PC-9 (cell line): Measurements from ENCODE around the gene OTULIN. TPM values are rescaled to one million over a fixed set of nuclear protein-coding genes. Genes with fewer than 3 reads are reported as not detected.

ENCODE experiments used
- BruUV-seq: library from RNA; stranded (reverse); fragments of 400-500 nt; replicated peaks from 2 replicates; lab custom pipeline; 2021; lab: Mats Ljungman, UMichigan
- CTCF ChIA-PET: fragments of 300-600 bp; sonication (Branson Sonifier 250); formaldehyde crosslinking; loops from one replicate; lab custom pipeline; 2022; ENCODE audit warnings: antibody characterized with exemption; lab: Charles Lee
- POLR2A ChIA-PET: fragments of 300-600 bp; sonication (Branson Sonifier 250); formaldehyde crosslinking; loops from one replicate; lab custom pipeline; 2022; ENCODE audit warnings: antibody characterized with exemption; ENCODE audit not compliant: unreplicated experiment; lab: Charles Lee
- DNase-seq, 2 experiments: peaks; one replicate each; pipeline versions ENCODE4 v3.0.0 to v3.0.0-alpha.2; 2015 to 2022; ENCODE audit warnings: mixed read lengths in 1 of 2
- H2AFZ ChIP-seq: fragments of 200-600 bp; sonication (generic); 2 replicates; pipeline ENCODE4 v1.8.1; 2017; ENCODE audit warnings: antibody characterized with exemption
- H3F3A ChIP-seq: fragments of 200-600 bp; sonication (generic); 2 replicates; pipeline ENCODE4 v1.8.1; 2017; ENCODE audit warnings: antibody characterized with exemption, mild to moderate bottlenecking, low read depth; ENCODE audit not compliant: insufficient read depth
- H3K27ac ChIP-seq: fragments of 200-600 bp; sonication (generic); 2 replicates; pipeline ENCODE4 v1.6.1; 2016; ENCODE audit warnings: mixed run types
- H3K27me3 ChIP-seq: fragments of 200-600 bp; sonication (generic); 2 replicates; pipeline ENCODE4 v1.6.1; 2016; ENCODE audit warnings: low read depth, mixed run types; ENCODE audit not compliant: insufficient read depth
- H3K36me3 ChIP-seq: fragments of 200-600 bp; sonication (generic); 2 replicates; pipeline ENCODE4 v1.6.1; 2016; ENCODE audit warnings: low read depth, mixed run types
- H3K4me1 ChIP-seq: fragments of 200-600 bp; sonication (generic); replicated peaks from 2 replicates; pipeline ENCODE4 v1.6.1; 2016; ENCODE audit warnings: mixed run types; ENCODE audit not compliant: insufficient read depth
- H3K4me2 ChIP-seq: fragments of 200-600 bp; sonication (generic); 2 replicates; pipeline ENCODE4 v1.6.1; 2017; ENCODE audit warnings: mixed run types
- H3K4me3 ChIP-seq: fragments of 200-600 bp; sonication (generic); 2 replicates; pipeline ENCODE4 v1.6.1; 2016; ENCODE audit warnings: mixed run types
- H3K79me2 ChIP-seq: fragments of 200-600 bp; sonication (generic); 2 replicates; pipeline ENCODE4 v1.6.1; 2017; ENCODE audit warnings: low read depth, mixed run types
- H3K9me2 ChIP-seq: fragments of 200-600 bp; sonication (generic); 2 replicates; pipeline ENCODE4 v1.8.1; 2017; ENCODE audit warnings: mild to moderate bottlenecking; ENCODE audit not compliant: insufficient read depth
- H3K9me3 ChIP-seq: fragments of 200-600 bp; sonication (generic); 2 replicates; pipeline ENCODE4 v1.8.1; 2016; ENCODE audit warnings: low read depth; ENCODE audit not compliant: insufficient read depth
- H4K20me1 ChIP-seq: fragments of 200-600 bp; sonication (generic); 2 replicates; pipeline ENCODE4 v1.8.1; 2017; ENCODE audit not compliant: insufficient read depth
- EZH2 ChIP-seq: fragments of 200-600 bp; sonication (generic); IDR thresholded peaks from 2 replicates; pipeline ENCODE4 v1.8.0; 2017; ENCODE audit warnings: antibody characterized with exemption, low read depth
- intact Hi-C: fragments of 100-400 bp; cut with micrococcal nuclease; formaldehyde crosslinking; loops from one replicate; pipeline ENCODE4 v1.10.0; 2022; ENCODE audit not compliant: unreplicated experiment
- total RNA-seq: library from RNA; stranded (reverse); gene quantifications from 2 replicates; pipeline ENCODE4 v1.2.3, GENCODE V29; 2021
- TF ChIP-seq, protein P1 (sequence below): fragments of 200-600 bp; sonication (generic); conservative IDR thresholded peaks from 2 replicates; pipeline ENCODE4 v1.6.1; 2017; ENCODE audit warnings: mixed run types, antibody characterized with exemption, mild to moderate bottlenecking, moderate library complexity

The OTULIN gene
- total RNA-seq, 1 experiment from 2014 or later = 77.2 TPM

DNA sequence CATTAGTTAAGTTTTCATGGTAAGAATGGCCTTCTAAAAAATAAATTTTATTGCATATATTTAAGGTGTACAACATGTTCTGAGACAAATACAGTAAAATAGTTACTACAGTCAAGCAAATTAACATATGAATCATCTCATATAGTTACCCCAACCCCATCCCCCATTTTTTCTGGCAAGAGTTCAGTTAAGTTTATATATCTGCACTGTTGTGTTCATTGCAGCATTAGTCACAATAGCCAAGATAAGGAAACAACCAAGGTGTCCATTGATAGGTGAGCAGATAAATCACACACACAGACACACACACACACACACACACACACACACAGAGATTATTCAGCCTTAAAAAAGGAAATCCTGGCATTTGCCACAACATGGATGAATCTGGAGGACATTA, 37.2 kb upstream of the OTULIN start:
- Histone ChIP-seq H4K20me1 (no peaks in the 10 kb centered on the region), H3K4me2 (no peak overlapping the region), H3K27ac (no peak overlapping the region), H3F3A (no peaks in the 10 kb centered on the region), H3K9me2 (no peaks in the 10 kb centered on the region), H3K9me3 (no peaks in the 10 kb centered on the region), H3K27me3 (no peaks in the 10 kb centered on the region), H3K36me3 (no peaks in the 10 kb centered on the region), H2AFZ (no peak overlapping the region), H3K79me2 (no peaks in the 10 kb centered on the region), H3K4me1 (no peaks in the 10 kb centered on the region), H3K4me3 (no peak overlapping the region)
- BruUV-seq = no TSS peak
- intact Hi-C loops = no loop called here
- ChIA-PET POLR2A (no interaction called here), CTCF (no interaction called here)
- no peak for DNase-seq
- TF ChIP-seq EZH2 = no peak
- TF ChIP-seq, protein P1, sequence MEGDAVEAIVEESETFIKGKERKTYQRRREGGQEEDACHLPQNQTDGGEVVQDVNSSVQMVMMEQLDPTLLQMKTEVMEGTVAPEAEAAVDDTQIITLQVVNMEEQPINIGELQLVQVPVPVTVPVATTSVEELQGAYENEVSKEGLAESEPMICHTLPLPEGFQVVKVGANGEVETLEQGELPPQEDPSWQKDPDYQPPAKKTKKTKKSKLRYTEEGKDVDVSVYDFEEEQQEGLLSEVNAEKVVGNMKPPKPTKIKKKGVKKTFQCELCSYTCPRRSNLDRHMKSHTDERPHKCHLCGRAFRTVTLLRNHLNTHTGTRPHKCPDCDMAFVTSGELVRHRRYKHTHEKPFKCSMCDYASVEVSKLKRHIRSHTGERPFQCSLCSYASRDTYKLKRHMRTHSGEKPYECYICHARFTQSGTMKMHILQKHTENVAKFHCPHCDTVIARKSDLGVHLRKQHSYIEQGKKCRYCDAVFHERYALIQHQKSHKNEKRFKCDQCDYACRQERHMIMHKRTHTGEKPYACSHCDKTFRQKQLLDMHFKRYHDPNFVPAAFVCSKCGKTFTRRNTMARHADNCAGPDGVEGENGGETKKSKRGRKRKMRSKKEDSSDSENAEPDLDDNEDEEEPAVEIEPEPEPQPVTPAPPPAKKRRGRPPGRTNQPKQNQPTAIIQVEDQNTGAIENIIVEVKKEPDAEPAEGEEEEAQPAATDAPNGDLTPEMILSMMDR = no peak

- no TSS peak for BruUV-seq
- TF ChIP-seq, protein P1 = no peak
- no peak for TF ChIP-seq EZH2
- CTCF ChIA-PET = no interaction called here
- DNase-seq = peak in 1 of 2 experiments; percentile 65
- Histone ChIP-seq H3K79me2 (no peaks in the 10 kb centered on the region), H4K20me1 (no peaks in the 10 kb centered on the region), H3K4me1 (no peaks in the 10 kb centered on the region), H3K36me3 (no peaks in the 10 kb centered on the region), H3K27ac (no peak overlapping the region), H3K9me3 (no peaks in the 10 kb centered on the region), H3K4me3 (no peak overlapping the region), H3K4me2 (no peak overlapping the region), H3K27me3 (no peaks in the 10 kb centered on the region), H3F3A (no peaks in the 10 kb centered on the region), H2AFZ (no peak overlapping the region), H3K9me2 (no peaks in the 10 kb centered on the region)
- POLR2A ChIA-PET = no interaction called here
- intact Hi-C loops = no loop called here
These were observed 36.2 kb upstream of the OTULIN start for GRCh38 chr5:14628346-14628745.

GRCh38 chr5:14630671-14631070, 33.8 kb upstream of the OTULIN start:
- Histone ChIP-seq H3K36me3 (no peaks in the 10 kb centered on the region), H2AFZ (no peak overlapping the region), H3F3A (no peaks in the 10 kb centered on the region), H3K79me2 (no peaks in the 10 kb centered on the region), H3K4me3 (no peak overlapping the region), H4K20me1 (no peaks in the 10 kb centered on the region), H3K27me3 (no peaks in the 10 kb centered on the region), H3K9me3 (no peaks in the 10 kb centered on the region), H3K9me2 (no peaks in the 10 kb centered on the region), H3K4me2 (no peak overlapping the region), H3K4me1 (no peaks in the 10 kb centered on the region), H3K27ac (no peak overlapping the region)
- no peak for DNase-seq
- intact Hi-C loops = no loop called here
- TF ChIP-seq, protein P1 = no peak
- no peak for TF ChIP-seq EZH2
- POLR2A ChIA-PET = no interaction called here
- no TSS peak for BruUV-seq
- CTCF ChIA-PET = interaction anchor here (0.8 kb wide), 1 partner anchor 18 kb away, joined by 3 read pairs; no protein-coding TSS in a partner anchor
